Activated CD8-positive, alpha-beta memory T cell treated with anti-CD3 and anti-CD28 coated beads, Interleukin-2, amount 10 ng/mL, durations not matched to agents 7 days and 5 days (primary cell): Measurements from ENCODE around the gene CFAP43. TPM values are rescaled to one million over a fixed set of nuclear protein-coding genes. Genes with fewer than 3 reads are reported as not detected.
"Not testable (repeated sequence)": the region's sequence is repeated elsewhere in the genome, so short reads cannot be mapped to it uniquely, and the experiment has no call there.

ENCODE experiments used
- ATAC-seq: fragments of 150-1000 bp; cut with Tn5 transposase; one replicate; pipeline ENCODE4 v1.10.0; 2021; ENCODE audit warnings: moderate library complexity
- CTCF ChIA-PET: fragments of 350-600 bp; sonication (Branson Sonifier 250); formaldehyde crosslinking; loops from one replicate; lab custom pipeline; 2021; ENCODE audit warnings: antibody characterized with exemption; lab: Charles Lee
- DNase-seq: peaks from one replicate; pipeline ENCODE4 v3.0.0-alpha.2; 2020
- H3K27ac Mint-ChIP-seq: one replicate; pipeline ENCODE4 v1.8.0; 2021; ENCODE audit warnings: mild to moderate bottlenecking, mixed read lengths
- H3K27me3 Mint-ChIP-seq: one replicate; pipeline ENCODE4 v1.8.0; 2021; ENCODE audit warnings: mixed read lengths
- H3K36me3 Mint-ChIP-seq: one replicate; pipeline ENCODE4 v1.8.0; 2021; ENCODE audit warnings: mild to moderate bottlenecking, mixed read lengths
- H3K4me1 Mint-ChIP-seq: one replicate; pipeline ENCODE4 v1.8.0; 2021; ENCODE audit warnings: mixed read lengths
- H3K4me3 Mint-ChIP-seq: one replicate; pipeline ENCODE4 v1.8.0; 2021; ENCODE audit warnings: mild to moderate bottlenecking, moderate library complexity, mixed read lengths
- H3K9me3 Mint-ChIP-seq: one replicate; pipeline ENCODE4 v1.8.0; 2022; ENCODE audit warnings: low read depth, mixed read lengths
- total RNA-seq, 2 experiments: library from RNA; stranded (reverse); gene quantifications; one replicate each; pipeline ENCODE4 v1.2.3, GENCODE V29; 2021

The CFAP43 gene
- total RNA-seq, 2 experiments from 2014 or later, result not detected

GRCh38 chr10:104253606-104254410, 21.6 kb upstream of the CFAP43 start:
- Mint-ChIP-seq H3K27ac (peak overlapping the region; percentile 89), H3K27me3 (peaks cover 19% of the 10 kb centered on the region), H3K4me3 (peak overlapping the region; percentile 98), H3K9me3 (no peaks in the 10 kb centered on the region), H3K36me3 (peaks cover 20% of the 10 kb centered on the region), H3K4me1 (peaks cover 36% of the 10 kb centered on the region)
- ATAC-seq (no peak), DNase-seq (no peak)
- CTCF ChIA-PET, result interaction anchor here (0.8 to 2.3 kb wide), 6 partner anchors 12 to 85 kb away, joined by 3 to 10 read pairs (median 4); partner anchors contain the start of gene ITPRIP

GRCh38 chr10:104253106-104253505, 20.9 kb upstream of the CFAP43 start:
- DNase-seq, result no peak
- Mint-ChIP-seq H3K4me1 (peaks cover 30% of the 10 kb centered on the region), H3K27me3 (peaks cover 21% of the 10 kb centered on the region), H3K4me3 (peak overlapping the region; percentile 10), H3K27ac (no peak overlapping the region), H3K36me3 (peaks cover 14% of the 10 kb centered on the region), H3K9me3 (no peaks in the 10 kb centered on the region)
- no peak for ATAC-seq
- CTCF ChIA-PET, result interaction anchor here (1.3 kb wide), 1 partner anchor 21 kb away, joined by 4 read pairs; no protein-coding TSS in a partner anchor

- DNase-seq, result no peak
- no peak overlapping the region for H3K27ac Mint-ChIP-seq
- no peak overlapping the region for H3K4me3 Mint-ChIP-seq
- ATAC-seq, result no peak
- H3K9me3 Mint-ChIP-seq, result no peaks in the 10 kb centered on the region
- CTCF ChIA-PET, result interaction anchor here (1.3 kb wide), 1 partner anchor 22 kb away, joined by 4 read pairs; no protein-coding TSS in a partner anchor
- peaks cover 23% of the 10 kb centered on the region for H3K27me3 Mint-ChIP-seq
- H3K4me1 Mint-ChIP-seq, result peaks cover 29% of the 10 kb centered on the region
- H3K36me3 Mint-ChIP-seq, result peaks cover 12% of the 10 kb centered on the region
These were observed 20.2 kb upstream of the CFAP43 start for GRCh38 chr10:104252368-104252767.

GRCh38 chr10:104251443-104251842, 19.3 kb upstream of the CFAP43 start:
- no peak for DNase-seq
- peaks cover 26% of the 10 kb centered on the region for H3K27me3 Mint-ChIP-seq
- peaks cover 3% of the 10 kb centered on the region for H3K9me3 Mint-ChIP-seq
- no peak overlapping the region for H3K4me3 Mint-ChIP-seq
- peaks cover 16% of the 10 kb centered on the region for H3K36me3 Mint-ChIP-seq
- ATAC-seq, result no peak
- CTCF ChIA-PET, result no interaction called here
- peaks cover 31% of the 10 kb centered on the region for H3K4me1 Mint-ChIP-seq
- H3K27ac Mint-ChIP-seq, result no peak overlapping the region

- Mint-ChIP-seq H3K27ac (no peak overlapping the region), H3K4me3 (no peak overlapping the region), H3K36me3 (peaks cover 11% of the 10 kb centered on the region), H3K4me1 (peaks cover 24% of the 10 kb centered on the region), H3K9me3 (peaks cover 3% of the 10 kb centered on the region), H3K27me3 (peaks cover 26% of the 10 kb centered on the region)
- DNase-seq (no peak), ATAC-seq (no peak)
- CTCF ChIA-PET, result no interaction called here
These were observed 18.2 kb upstream of the CFAP43 start for GRCh38 chr10:104250371-104250770.

- not testable (repeated sequence) for H3K9me3 Mint-ChIP-seq, DNase-seq, H3K4me3 Mint-ChIP-seq, H3K36me3 Mint-ChIP-seq, ATAC-seq, H3K27ac Mint-ChIP-seq
- Mint-ChIP-seq H3K27me3 (peaks cover 26% of the 10 kb centered on the region), H3K4me1 (peaks cover 18% of the 10 kb centered on the region)
- CTCF ChIA-PET, result interaction anchor here (1.2 kb wide), 1 partner anchor 8 kb away, joined by 3 read pairs; no protein-coding TSS in a partner anchor
These were observed 16.8 kb upstream of the CFAP43 start for GRCh38 chr10:104248931-104249330.

- ATAC-seq, result peak; percentile 45
- H3K27ac Mint-ChIP-seq, result peak overlapping the region; percentile 70
- CTCF ChIA-PET, result interaction anchor here (0.9 to 1.2 kb wide), 2 partner anchors 9 to 60 kb away, joined by 3 read pairs; no protein-coding TSS in a partner anchor
These were observed 15.5 kb upstream of the CFAP43 start for GRCh38 chr10:104247513-104248146.

GRCh38 chr10:104246976-104247375, 14.8 kb upstream of the CFAP43 start:
- peak; percentile 61 for ATAC-seq
- H3K4me3 Mint-ChIP-seq, result no peak overlapping the region
- H3K27me3 Mint-ChIP-seq, result peaks cover 30% of the 10 kb centered on the region
- H3K9me3 Mint-ChIP-seq, result peaks cover 3% of the 10 kb centered on the region
- peaks cover 13% of the 10 kb centered on the region for H3K4me1 Mint-ChIP-seq
- DNase-seq, result no peak
- CTCF ChIA-PET, result no interaction called here
- H3K27ac Mint-ChIP-seq, result peak overlapping the region; percentile 70
- peaks cover 10% of the 10 kb centered on the region for H3K36me3 Mint-ChIP-seq

More at GRCh38 chr10:104247513-104248146, 15.5 kb upstream of the CFAP43 start:
- no peak for DNase-seq
- peaks cover 3% of the 10 kb centered on the region for H3K9me3 Mint-ChIP-seq
- H3K4me1 Mint-ChIP-seq, result peaks cover 13% of the 10 kb centered on the region
- H3K27me3 Mint-ChIP-seq, result peaks cover 30% of the 10 kb centered on the region
- no peak overlapping the region for H3K4me3 Mint-ChIP-seq
- peaks cover 10% of the 10 kb centered on the region for H3K36me3 Mint-ChIP-seq

- CTCF ChIA-PET, result interaction anchor here (0.9 kb wide), 1 partner anchor 10 kb away, joined by 3 read pairs; the partner anchor contains the start of gene GSTO1
- Mint-ChIP-seq H3K27ac (no peak overlapping the region), H3K36me3 (peaks cover 10% of the 10 kb centered on the region), H3K4me3 (no peak overlapping the region), H3K27me3 (peaks cover 28% of the 10 kb centered on the region), H3K9me3 (peaks cover 3% of the 10 kb centered on the region), H3K4me1 (peaks cover 13% of the 10 kb centered on the region)
- ATAC-seq, result no peak
- DNase-seq, result no peak
These were observed 13.0 kb upstream of the CFAP43 start for GRCh38 chr10:104245066-104245632.

- no peak for ATAC-seq
- no peak for DNase-seq
- peaks cover 13% of the 10 kb centered on the region for H3K4me1 Mint-ChIP-seq
- CTCF ChIA-PET, result no interaction called here
- H3K4me3 Mint-ChIP-seq, result no peak overlapping the region
- H3K9me3 Mint-ChIP-seq, result peaks cover 3% of the 10 kb centered on the region
- H3K27ac Mint-ChIP-seq, result no peak overlapping the region
- peaks cover 33% of the 10 kb centered on the region for H3K27me3 Mint-ChIP-seq
- H3K36me3 Mint-ChIP-seq, result peaks cover 10% of the 10 kb centered on the region
These were observed 11.3 kb upstream of the CFAP43 start for GRCh38 chr10:104243512-104243911.

- H3K27me3 Mint-ChIP-seq, result peaks cover 33% of the 10 kb centered on the region
- CTCF ChIA-PET, result interaction anchor here (1.3 kb wide), 1 partner anchor 11 kb away, joined by 3 read pairs; the partner anchor contains the start of gene CFAP43
- DNase-seq, H3K36me3 Mint-ChIP-seq, ATAC-seq, H3K27ac Mint-ChIP-seq, H3K9me3 Mint-ChIP-seq, H3K4me3 Mint-ChIP-seq: not testable (repeated sequence)
- peaks cover 13% of the 10 kb centered on the region for H3K4me1 Mint-ChIP-seq
These were observed 10.8 kb upstream of the CFAP43 start for GRCh38 chr10:104243009-104243408.

GRCh38 chr10:104242545-104242944, 10.4 kb upstream of the CFAP43 start:
- Mint-ChIP-seq H3K4me3 (no peak overlapping the region), H3K9me3 (peaks cover 3% of the 10 kb centered on the region), H3K27ac (no peak overlapping the region), H3K4me1 (peaks cover 12% of the 10 kb centered on the region), H3K27me3 (peaks cover 36% of the 10 kb centered on the region), H3K36me3 (peaks cover 10% of the 10 kb centered on the region)
- ATAC-seq (no peak), DNase-seq (no peak)
- CTCF ChIA-PET, result interaction anchor here (0.9 to 1.3 kb wide), 2 partner anchors 10 to 11 kb away, joined by 3 to 4 read pairs; partner anchors contain the start of gene CFAP43

GRCh38 chr10:104240078-104240477, 7.9 kb upstream of the CFAP43 start:
- no peak overlapping the region for H3K27ac Mint-ChIP-seq
- DNase-seq (no peak), ATAC-seq (no peak)
- peaks cover 50% of the 10 kb centered on the region for H3K27me3 Mint-ChIP-seq
- CTCF ChIA-PET, result no interaction called here
- H3K4me3 Mint-ChIP-seq, result no peak overlapping the region
- peaks cover 2% of the 10 kb centered on the region for H3K36me3 Mint-ChIP-seq
- no peaks in the 10 kb centered on the region for H3K4me1 Mint-ChIP-seq
- H3K9me3 Mint-ChIP-seq, result peaks cover 5% of the 10 kb centered on the region
